ENCODE data around the gene MYCBP2.
A peak's percentile ranks its signal among the peaks of the same experiment; 100 is the strongest.

Gene MYCBP2

DNA sequence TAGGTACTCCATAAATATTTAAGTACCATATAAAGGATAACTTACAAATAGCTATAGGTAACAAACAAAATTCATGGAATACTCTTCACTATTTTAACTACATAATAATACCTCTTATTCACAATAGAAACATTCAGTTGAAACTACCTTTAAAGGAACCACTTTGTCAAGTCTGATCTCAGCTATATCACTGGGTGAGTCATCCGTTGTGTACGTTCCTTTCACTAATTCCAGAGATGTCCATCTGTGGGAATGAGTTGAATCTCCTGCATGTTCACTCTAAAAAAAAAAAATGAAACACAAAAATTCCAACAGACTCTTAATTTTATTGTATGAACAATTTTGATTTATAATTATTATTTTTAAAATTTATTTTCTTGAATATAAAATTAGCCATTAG is 150.5 kb downstream of the MYCBP2 start:
- peak; percentile 17 for DNase-seq (ENCODE audit: low read depth, low spot score)
- TF ChIP-seq, protein P1, sequence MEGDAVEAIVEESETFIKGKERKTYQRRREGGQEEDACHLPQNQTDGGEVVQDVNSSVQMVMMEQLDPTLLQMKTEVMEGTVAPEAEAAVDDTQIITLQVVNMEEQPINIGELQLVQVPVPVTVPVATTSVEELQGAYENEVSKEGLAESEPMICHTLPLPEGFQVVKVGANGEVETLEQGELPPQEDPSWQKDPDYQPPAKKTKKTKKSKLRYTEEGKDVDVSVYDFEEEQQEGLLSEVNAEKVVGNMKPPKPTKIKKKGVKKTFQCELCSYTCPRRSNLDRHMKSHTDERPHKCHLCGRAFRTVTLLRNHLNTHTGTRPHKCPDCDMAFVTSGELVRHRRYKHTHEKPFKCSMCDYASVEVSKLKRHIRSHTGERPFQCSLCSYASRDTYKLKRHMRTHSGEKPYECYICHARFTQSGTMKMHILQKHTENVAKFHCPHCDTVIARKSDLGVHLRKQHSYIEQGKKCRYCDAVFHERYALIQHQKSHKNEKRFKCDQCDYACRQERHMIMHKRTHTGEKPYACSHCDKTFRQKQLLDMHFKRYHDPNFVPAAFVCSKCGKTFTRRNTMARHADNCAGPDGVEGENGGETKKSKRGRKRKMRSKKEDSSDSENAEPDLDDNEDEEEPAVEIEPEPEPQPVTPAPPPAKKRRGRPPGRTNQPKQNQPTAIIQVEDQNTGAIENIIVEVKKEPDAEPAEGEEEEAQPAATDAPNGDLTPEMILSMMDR (IDR thresholded peaks at IDR 0.05; ENCODE audit: insufficient read depth, low read length, missing control alignments), result no peak
- ChIA-PET CTCF (interaction anchor here (2.1 kb wide), 1 partner anchor 302 kb away, joined by 6 read pairs; no protein-coding TSS in a partner anchor), POLR2A (no interaction called here)
- H3K4me3 ChIP-seq (ENCODE audit: low read depth, low read length), result no peak overlapping the region

DNA sequence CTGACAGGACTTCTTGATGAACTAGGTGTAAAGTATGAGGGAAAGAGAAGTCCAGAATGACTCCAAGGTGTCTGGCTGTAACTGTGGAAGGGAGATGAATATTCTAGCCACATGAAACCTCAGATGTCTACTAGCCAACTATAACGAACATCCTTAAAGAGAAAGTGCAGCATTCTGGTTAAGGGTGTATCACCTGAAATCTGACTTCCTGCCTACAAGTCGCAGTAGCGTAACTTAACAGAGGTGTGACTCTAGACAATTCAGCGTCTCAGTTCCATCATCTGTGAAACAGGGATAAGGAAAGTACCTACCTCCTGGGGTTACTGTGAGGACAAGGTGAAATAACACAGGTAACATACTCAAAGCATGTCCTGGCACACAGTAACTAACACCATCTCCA is 154.2 kb downstream of the MYCBP2 start:
- CTCF ChIA-PET, result no interaction called here
- TF ChIP-seq, protein P1 (IDR thresholded peaks at IDR 0.05; ENCODE audit: insufficient read depth, low read length, missing control alignments), result no peak

DNA sequence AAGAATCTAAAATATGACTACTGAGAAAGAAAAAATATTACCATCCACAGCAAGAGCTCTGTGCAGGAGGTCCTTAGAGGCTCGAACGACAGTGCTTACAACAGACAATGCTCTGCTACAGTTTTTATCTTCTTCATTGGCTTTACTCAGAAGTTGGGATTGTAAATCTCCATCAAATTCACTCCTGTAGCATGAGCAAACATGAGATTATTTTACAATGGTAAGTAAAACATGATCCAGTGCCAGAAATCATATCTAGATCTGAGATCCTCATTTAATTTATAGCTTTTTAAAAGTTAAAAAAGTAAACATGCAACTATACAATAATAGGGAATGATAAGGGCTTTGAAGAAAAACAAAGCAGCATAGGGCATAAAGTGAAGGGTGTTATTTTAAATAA is 155.4 kb downstream of the MYCBP2 start:
- no peak overlapping the region for H3K4me3 ChIP-seq (ENCODE audit: low read depth, low read length)
- CTCF ChIA-PET, result no interaction called here
- TF ChIP-seq, protein P1 (IDR thresholded peaks at IDR 0.05; ENCODE audit: insufficient read depth, low read length, missing control alignments), result no peak
- DNase-seq (ENCODE audit: low read depth, low spot score), result no peak
- POLR2A ChIA-PET, result no interaction called here

More for the DNA sequence above, 154.2 kb downstream of the MYCBP2 start:
- H3K4me3 ChIP-seq (ENCODE audit: low read depth, low read length), result no peak overlapping the region
- DNase-seq (ENCODE audit: low read depth, low spot score), result no peak
- POLR2A ChIA-PET, result no interaction called here

DNA sequence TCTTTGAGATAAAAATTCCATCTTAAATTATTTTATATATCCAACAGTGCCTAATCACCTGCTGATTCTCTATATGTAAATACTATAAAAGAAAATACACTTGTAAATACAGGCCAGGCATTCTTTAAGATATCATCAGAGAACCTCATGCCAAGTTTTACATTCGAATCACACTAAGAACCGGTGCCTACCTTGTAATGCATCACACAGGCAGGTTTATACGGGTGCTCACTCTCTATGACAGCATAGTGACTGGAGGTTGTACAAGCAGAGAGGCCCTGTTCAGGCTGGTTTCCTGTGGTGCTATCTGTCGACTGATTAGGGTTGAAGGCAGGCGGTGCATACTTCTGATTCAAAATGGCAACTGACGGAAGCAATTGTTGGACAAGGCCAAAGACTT is 158.7 kb downstream of the MYCBP2 start:
- no peak for DNase-seq (ENCODE audit: low read depth, low spot score)
- POLR2A ChIA-PET, result no interaction called here
- TF ChIP-seq, protein P1 (IDR thresholded peaks at IDR 0.05; ENCODE audit: insufficient read depth, low read length, missing control alignments), result no peak
- CTCF ChIA-PET, result no interaction called here
- no peak overlapping the region for H3K4me3 ChIP-seq (ENCODE audit: low read depth, low read length)

DNA sequence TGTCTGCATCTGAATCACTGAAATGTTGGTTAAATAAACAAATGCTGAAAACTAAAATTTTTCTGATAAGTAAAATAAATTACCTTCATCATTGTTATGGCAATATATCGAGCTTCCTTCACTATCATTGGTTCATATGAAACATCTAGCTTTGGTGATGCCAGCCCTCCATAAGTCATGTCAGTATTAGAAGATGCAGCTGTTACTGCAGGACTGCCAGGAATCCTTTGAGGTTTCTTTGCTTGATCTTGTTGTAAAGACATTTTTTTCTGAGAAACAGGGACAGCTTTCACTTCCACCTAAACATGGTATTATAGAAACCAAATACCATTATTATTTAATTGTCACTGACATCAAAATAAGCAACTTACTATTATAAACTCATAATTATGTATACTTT is 176.2 kb downstream of the MYCBP2 start:
- ChIA-PET POLR2A (no interaction called here), CTCF (interaction anchor here (1.8 kb wide), 1 partner anchor 9 kb away, joined by 3 read pairs; no protein-coding TSS in a partner anchor)
- DNase-seq (ENCODE audit: low read depth, low spot score), result no peak
- H3K4me3 ChIP-seq (ENCODE audit: low read depth, low read length), result no peak overlapping the region
- TF ChIP-seq, protein P1 (IDR thresholded peaks at IDR 0.05; ENCODE audit: insufficient read depth, low read length, missing control alignments), result no peak

DNA sequence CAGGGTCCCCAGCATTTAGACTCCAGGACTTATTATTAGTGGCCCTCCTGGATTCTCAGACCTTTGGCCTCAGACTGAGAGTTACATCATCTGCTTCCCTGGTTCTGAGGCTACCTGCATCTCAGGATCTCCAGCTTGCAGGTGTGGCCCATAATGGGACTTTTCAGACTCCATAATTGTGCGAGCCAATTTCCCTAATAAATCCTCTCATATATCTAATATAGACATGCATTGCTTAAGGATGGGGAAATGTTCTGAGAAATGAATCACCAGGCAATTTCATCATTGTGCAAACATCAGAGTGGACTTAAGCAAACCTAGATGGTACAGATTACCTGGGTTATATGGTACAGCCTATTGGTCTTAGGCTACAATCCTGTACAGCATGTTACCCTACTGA is 183.5 kb downstream of the MYCBP2 start:
- TF ChIP-seq, protein P1 (IDR thresholded peaks at IDR 0.05; ENCODE audit: insufficient read depth, low read length, missing control alignments), result no peak
- ChIA-PET POLR2A (no interaction called here), CTCF (no interaction called here)
- no peak overlapping the region for H3K4me3 ChIP-seq (ENCODE audit: low read depth, low read length)
- peak; percentile 2 for DNase-seq (ENCODE audit: low read depth, low spot score)

Measured in AG04449 (cell line).